ENCODE results near the gene OTUD1. TPM values are rescaled to one million over a fixed set of nuclear protein-coding genes. Genes with fewer than 3 reads are reported as not detected.

OTUD1 gene
- total RNA-seq, 1 donor from 2014 or later, result 13.7 TPM

DNA sequence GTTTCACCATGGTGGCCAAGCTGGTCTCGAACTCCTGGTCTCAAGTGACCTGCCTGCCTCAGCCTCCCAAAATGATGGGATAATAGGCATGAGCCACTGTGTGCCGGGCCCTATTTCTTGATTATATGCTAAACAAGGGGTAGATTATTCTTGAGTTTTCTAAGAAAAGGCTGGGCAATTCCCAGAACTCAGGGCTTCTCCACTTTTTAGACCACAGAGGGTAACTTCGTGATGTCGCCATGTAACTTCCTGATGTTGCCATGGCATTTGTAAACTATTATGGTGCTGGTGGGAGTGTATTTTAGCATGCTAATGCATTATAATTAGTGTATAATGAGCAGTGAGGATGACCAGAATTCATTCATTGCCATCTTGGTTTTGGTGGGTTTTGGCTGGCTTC lies 35.8 kb downstream of the OTUD1 start:
- no peak for TF ChIP-seq CTCF (IDR thresholded peaks at IDR 0.05; ENCODE audit: insufficient read depth, low read length, poor library complexity, severe bottlenecking)
- no peaks in the 10 kb centered on the region for H3K27me3 ChIP-seq (ENCODE audit: control insufficient read depth, insufficient read depth, low read length)
- H3K4me3 ChIP-seq (ENCODE audit: low read depth, low read length), result no peak overlapping the region
- no peak for DNase-seq (ENCODE audit: low read depth)
- no peaks in the 10 kb centered on the region for H3K36me3 ChIP-seq (ENCODE audit: control insufficient read depth, insufficient read depth, low read length)

GRCh38 chr10:23478570-23478969 lies 39.7 kb downstream of the OTUD1 start:
- TF ChIP-seq CTCF (IDR thresholded peaks at IDR 0.05; ENCODE audit: insufficient read depth, low read length, poor library complexity, severe bottlenecking), result no peak
- no peaks in the 10 kb centered on the region for H3K36me3 ChIP-seq (ENCODE audit: control insufficient read depth, insufficient read depth, low read length)
- H3K4me3 ChIP-seq (ENCODE audit: low read depth, low read length), result no peak overlapping the region
- no peak for DNase-seq (ENCODE audit: low read depth)
- H3K27me3 ChIP-seq (ENCODE audit: control insufficient read depth, insufficient read depth, low read length), result no peaks in the 10 kb centered on the region

DNA sequence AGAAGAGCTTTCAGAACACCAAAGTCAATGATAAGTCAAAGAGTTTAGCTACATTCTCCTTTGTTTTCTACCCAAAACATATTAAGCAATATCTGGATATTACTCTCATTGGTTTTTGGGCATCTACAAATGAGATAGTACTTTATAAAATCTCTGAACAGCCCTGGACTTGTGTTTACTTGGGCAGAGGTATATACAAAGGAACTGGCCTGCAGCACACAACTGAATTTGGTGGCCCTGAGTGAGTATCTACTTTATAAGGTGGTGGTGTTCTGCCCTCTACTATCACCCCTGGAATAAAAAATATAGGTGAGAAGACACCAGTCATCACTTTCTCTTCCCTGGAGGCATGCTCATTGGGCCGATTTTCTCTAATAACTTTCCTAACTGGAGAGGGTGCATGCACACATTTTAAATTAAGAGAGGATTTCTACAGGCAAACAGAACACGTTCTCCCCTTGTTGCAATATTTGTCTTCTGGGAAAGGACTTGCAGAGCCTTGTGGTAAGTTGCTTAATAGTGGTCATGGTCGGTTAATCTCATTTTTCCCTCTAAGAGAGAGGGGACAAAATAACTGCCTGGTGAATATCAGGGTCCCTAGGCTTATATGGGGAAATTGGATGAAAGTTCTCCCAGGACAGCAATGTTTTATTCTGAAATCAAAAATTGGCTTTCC lies 41.1 kb downstream of the OTUD1 start:
- H3K4me3 ChIP-seq (ENCODE audit: low read depth, low read length), result no peak overlapping the region
- no peaks in the 10 kb centered on the region for H3K27me3 ChIP-seq (ENCODE audit: control insufficient read depth, insufficient read depth, low read length)
- no peak for TF ChIP-seq CTCF (IDR thresholded peaks at IDR 0.05; ENCODE audit: insufficient read depth, low read length, poor library complexity, severe bottlenecking)
- no peak for DNase-seq (ENCODE audit: low read depth)
- H3K36me3 ChIP-seq (ENCODE audit: control insufficient read depth, insufficient read depth, low read length), result no peaks in the 10 kb centered on the region

DNA sequence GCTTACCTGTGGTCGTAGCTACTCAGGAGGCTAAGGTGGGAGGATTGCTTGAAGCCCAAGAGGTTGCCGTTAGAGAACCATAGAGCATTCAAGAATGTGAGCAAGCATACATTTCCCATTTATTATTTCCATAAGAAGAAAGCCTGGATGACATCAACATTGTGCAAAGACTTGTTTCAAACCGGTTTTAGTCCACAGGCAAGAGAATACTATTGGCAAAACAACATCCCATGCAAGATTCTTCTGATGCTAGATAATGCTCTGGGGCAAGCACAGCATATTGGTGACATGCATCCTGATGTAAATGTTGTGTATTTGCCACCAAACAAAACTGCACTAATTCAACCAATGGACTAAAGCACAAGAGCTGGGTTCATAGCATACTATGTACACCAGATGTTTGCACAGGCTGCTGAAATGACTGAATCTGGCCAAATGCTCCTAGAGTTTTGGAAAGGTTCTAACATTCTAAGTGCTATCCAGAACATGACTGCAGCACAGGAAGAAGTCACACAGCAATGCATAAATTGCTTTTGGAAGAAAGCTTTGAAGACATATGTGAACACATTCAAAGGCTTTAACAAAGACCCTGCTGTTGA lies 42.6 kb downstream of the OTUD1 start:
- no peaks in the 10 kb centered on the region for H3K27me3 ChIP-seq (ENCODE audit: control insufficient read depth, insufficient read depth, low read length)
- no peak for DNase-seq (ENCODE audit: low read depth)
- no peak overlapping the region for H3K4me3 ChIP-seq (ENCODE audit: low read depth, low read length)
- no peaks in the 10 kb centered on the region for H3K36me3 ChIP-seq (ENCODE audit: control insufficient read depth, insufficient read depth, low read length)
- TF ChIP-seq CTCF (IDR thresholded peaks at IDR 0.05; ENCODE audit: insufficient read depth, low read length, poor library complexity, severe bottlenecking), result no peak

DNA sequence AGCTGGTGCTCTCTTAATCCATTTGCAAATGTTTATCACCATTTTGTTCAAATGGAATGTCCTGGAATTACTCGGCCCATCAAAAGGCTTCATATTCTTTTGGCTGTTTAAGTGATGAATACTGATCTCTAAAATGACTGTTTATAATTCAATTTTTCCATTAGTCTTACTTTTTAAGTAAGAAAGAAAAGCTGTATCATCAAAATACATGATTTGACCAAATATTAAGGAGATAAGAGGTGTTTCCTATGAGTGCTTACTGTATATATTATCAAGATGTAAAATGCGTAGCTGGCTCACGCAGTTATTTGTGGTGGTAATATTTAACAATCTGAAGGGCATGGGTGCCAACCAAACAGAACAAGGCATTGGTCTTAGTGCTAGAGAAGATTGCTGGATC lies 51.2 kb downstream of the OTUD1 start:
- TF ChIP-seq CTCF (IDR thresholded peaks at IDR 0.05; ENCODE audit: insufficient read depth, low read length, poor library complexity, severe bottlenecking), result no peak
- Histone ChIP-seq H3K4me3 (ENCODE audit: low read depth, low read length) (no peak overlapping the region), H3K27me3 (ENCODE audit: control insufficient read depth, insufficient read depth, low read length) (no peaks in the 10 kb centered on the region), H3K36me3 (ENCODE audit: control insufficient read depth, insufficient read depth, low read length) (no peaks in the 10 kb centered on the region)
- DNase-seq (ENCODE audit: low read depth), result no peak

Other genes with a start within 250 kb of the OTUD1 start
- gene PTF1A, start 246.8 kb upstream of the OTUD1 start, total RNA-seq, result not detected in 2 replicates
- gene C10orf67, start 94.3 kb upstream of the OTUD1 start, total RNA-seq, result 0.07 TPM in 1 of 2 replicates, not detected in the other